HG02642 (cell line): ENCODE measurements around the gene LRRN3.
A peak's percentile ranks its signal among the peaks of the same experiment; 100 is the strongest.

Experiments used
- ATAC-seq: cut with Tn5 transposase; IDR thresholded peaks from one replicate; pipeline ENCODE4 v1.9.1; 2021; ENCODE audit warnings: mild to moderate bottlenecking; ENCODE audit not compliant: unreplicated experiment, poor library complexity

LRRN3 gene

GRCh38 chr7:111076205-111076604 is 14.7 kb upstream of the LRRN3 start:
- no peak for ATAC-seq

DNA sequence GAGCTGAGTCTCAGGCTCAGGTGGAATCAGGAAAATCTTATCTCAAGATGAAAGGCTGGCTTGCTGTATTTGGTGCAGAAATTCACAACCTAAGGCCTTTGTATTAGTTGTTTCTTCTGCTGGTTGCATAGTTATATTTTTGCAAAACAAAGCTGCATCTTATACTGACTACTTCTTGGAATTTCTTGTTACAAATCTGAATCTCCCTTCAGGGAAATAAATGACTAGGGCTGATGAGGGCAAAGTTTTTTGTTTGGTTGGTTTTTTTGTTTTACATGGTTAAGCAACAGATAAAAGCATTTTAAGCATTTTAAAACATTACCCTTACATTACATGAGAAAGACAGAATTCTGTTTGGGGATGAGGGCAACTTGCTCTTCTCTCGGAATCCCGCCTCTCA is 13.9 kb upstream of the LRRN3 start:
- no peak for ATAC-seq

- ATAC-seq = no peak
Observed at GRCh38 chr7:111080495-111081105, 10.3 kb upstream of the LRRN3 start.

DNA sequence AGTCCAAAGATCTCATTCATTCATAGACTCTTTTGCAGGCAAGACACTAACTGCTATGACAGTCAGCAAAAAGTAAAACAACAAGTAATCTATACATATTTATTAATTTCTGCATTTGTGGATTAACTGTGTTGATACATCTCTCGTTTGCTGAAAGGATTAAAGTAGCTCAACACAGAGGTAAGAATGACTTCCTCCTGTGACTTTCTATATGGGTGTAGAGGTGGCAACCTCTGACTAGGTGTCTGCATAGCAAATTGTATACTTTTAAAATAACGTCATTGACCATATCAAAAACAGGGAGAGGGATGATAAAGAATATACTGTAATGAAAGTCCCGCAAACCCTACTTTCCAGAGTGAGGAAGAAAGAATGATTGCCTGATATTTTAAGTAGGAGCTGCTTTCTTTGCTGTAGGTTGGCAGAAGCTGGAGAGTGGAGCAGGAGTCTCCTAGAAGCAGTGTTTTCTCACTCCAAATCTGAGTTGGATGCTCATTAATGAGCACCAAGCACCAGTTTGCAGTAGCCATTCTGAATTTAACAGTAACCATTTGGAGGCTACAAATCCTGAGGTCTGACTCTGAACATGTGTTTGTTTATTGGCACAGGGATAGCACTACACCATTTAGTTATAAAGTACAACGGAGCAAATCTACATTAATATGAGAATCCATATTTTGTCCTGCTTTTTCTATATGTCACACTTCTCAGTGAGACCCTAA is 9.2 kb upstream of the LRRN3 start:
- no peak for ATAC-seq

- ATAC-seq = no peak
Observed at GRCh38 chr7:111082351-111082750, 8.6 kb upstream of the LRRN3 start.

GRCh38 chr7:111083413-111083812 is 7.5 kb upstream of the LRRN3 start:
- ATAC-seq = peak; percentile 99

GRCh38 chr7:111085356-111085755 is 5.6 kb upstream of the LRRN3 start:
- ATAC-seq = no peak

DNA sequence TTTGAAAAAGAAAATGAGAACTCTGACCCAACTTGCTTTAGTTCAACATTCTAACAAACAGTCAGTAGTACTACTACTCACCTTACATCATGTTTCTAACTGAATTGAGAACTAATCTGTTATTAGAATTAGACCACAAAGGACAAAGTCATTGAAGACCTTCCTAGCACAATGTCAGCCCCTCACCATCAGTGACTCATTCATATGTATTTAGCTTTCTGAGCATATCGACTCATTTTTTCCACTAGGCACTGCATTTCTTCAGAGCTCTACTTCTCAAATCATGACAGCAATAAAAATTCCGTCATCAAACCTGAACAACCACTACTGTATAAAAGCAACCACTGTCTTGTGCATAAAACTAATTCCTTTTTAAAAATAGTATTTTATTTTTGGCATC is 4.4 kb upstream of the LRRN3 start:
- no peak for ATAC-seq

- no peak for ATAC-seq
Observed at GRCh38 chr7:111088328-111088727, 2.6 kb upstream of the LRRN3 start.

GRCh38 chr7:111089822-111090426 is 1.0 kb upstream of the LRRN3 start:
- no peak for ATAC-seq

DNA sequence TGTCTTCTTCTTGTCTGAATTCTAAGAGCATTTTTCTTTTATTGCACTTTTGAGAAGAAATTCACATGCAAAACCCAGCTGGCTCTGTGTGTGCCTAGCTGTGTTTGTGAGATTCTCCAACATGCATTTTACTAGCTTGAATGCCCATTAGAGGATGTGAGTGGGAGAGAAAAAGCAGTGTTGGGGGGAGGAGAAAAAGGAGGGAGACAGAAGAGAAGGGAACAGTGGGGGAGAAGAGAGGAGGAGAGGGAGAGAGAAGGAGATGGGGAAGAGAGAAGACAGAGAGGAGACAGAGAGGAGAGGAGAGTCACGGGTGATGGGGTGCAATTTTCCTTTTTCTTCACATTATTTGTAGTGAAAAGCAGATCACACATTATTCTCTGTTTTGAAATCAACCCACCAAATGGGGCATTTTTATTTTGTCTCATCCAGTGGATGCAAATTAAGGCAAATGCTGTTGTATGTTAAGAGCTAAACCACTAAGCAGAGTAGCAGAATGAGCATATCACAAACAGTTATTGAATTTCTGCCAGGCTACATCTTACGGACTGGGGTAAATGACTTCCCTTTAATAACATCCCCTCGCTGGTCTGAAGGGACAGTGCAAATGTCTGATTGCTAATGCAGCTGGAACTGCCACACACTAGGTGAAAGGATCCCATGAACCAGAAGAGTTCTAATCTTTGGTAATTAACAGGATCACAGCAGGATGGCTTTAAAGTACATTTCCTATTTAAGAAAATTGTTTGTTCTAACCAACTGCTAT is 849 bp downstream of the LRRN3 start:
- ATAC-seq = no peak

DNA sequence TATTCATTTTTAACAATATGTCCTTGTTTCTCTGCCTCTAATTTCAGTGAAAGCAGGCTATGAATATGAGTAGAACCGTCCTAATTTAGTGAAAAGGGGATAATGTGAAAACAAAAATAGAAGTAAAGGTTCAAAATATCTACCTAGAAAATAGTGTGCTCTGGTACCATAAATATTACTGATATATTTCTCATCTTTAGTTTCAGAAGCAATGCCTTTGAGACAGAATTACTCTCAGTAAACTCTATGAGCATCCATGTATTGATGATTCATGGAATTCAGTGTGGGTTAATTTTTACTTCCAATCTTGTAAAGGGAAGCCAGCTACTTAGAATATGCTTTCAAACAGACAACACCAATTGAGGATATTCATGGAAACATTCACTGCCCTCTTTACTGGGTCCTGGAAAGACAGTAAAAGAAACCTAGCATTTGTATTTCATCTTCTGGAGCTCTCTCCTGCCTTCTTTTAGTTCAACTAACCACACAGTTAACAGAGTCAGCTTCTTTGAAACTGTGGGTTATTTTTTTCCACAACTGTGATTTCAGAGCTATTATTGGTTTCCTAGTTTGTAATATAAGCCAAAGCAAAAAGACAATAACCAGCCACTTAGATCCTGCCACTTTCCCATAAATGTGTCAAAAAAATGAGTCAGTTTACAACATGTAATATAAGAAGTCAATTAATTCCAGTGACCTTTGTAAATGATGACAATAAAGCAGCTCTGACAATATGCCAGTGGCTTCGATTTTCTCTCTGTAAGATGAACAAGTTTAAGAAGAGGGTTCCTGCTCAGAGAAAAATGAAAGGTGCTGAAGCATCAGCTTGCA is 1.7 kb downstream of the LRRN3 start:
- ATAC-seq = peak; percentile 65

- ATAC-seq = no peak
Observed at GRCh38 chr7:111093496-111093895, 2.6 kb downstream of the LRRN3 start.

GRCh38 chr7:111094419-111094818 is 3.5 kb downstream of the LRRN3 start:
- no peak for ATAC-seq

DNA sequence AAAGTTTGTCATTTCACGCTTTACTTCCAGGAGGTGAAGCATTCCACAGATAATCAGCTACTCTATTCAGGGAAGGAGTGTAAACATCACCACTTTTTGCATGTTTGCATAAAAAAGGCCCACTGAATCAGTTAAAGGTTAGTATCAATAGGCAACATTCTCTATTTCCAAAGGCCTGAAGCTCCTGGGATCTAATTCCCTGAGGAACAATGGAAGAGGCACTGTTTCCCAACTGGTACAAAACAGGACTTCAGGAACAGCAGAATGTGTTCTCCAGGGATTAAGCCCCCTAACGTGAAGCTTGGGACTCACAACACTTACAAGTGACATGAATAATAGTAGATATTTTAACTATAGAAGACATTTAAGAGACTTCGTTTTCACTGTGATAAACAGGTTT is 6.1 kb downstream of the LRRN3 start:
- ATAC-seq = no peak

DNA sequence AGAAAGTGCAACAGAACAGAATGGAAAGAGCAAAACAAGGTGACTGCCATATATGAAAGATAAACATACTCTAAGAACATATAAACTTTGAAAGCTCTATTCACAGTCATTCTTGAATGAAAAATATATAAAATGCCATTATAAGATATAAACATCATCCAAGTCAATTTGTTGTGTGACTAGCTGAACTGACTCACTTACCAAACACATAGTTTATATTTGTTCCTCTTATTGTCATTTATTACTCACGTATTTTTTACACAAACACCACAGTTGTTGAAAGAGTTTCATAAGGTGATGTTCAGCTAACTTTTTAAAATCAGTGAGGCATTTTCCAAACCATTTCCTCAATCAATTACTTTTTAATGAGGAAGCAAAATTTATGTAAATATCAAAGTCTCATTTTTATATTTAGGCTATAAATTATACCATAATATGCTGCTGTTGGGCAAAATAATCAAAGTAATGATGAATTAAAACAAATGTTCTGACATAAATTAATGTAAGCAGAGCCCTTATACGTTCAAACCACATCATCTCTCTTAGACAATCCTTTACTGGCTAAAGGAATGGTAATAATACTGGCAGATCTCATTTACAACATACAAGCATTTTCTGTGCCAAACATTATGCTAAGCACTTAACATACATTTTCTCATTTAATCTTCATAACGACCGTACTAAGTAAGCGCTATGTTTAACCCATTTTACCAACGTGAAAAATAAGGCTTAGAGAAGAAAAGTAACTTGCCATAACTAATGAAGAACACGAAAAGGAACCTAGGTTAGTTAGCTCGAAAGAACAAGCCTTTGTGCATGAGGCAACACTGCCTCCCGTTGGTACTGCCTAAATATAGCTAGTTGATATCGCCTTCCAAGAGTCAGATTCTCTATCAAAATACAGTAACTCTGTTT is 7.3 kb downstream of the LRRN3 start:
- peak; percentile 85 for ATAC-seq

DNA sequence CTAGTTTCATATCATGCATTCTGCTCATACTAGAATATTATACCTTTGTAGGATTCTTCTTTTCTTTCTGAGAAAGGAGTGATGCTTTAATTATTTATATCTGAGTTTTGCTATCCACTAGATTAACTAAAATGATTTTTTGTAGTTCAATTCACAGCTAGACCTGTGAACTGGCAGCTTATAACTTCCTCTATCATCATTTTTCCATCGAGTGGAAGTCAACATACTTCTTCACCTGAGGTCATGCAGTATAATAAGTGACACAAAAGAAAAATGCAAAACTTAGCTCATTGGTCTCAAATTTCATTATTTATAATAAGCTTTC is 8.0 kb downstream of the LRRN3 start:
- no peak for ATAC-seq

DNA sequence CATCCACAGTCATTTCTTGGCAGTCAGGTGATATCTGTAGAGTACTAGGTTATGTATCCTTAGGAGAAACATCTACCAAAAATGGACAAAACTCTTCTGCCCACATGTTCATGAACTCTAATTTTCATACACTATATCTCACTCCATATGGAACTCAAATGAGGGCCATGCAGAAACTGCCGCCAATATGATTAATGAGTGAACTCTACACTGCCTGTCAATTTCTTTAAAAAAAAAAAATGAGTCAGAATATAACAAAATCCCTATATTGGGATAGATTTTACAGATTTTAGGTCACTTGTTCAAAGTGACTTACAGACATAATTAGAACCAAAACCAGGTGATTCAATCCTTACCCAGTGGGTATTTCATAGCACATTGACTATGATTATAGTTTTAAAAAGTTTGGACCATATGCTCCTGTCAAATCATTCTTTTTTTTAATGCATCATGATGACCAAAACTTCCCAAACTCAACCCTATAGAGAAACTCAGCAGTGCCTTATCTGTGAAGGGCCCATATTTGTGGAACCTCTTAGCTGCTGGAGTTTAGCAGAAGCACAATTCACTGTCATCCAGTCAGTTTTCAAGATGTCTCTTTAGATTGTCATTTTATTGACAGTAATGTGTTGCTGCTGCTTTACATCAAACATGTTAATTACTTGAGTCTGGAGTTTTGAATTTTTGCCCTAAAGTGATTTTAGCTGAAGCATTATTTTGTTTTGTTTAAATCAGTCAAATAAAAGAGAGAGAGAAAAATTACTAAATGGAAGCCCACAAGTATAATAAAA is 11.1 kb downstream of the LRRN3 start:
- ATAC-seq = no peak

DNA sequence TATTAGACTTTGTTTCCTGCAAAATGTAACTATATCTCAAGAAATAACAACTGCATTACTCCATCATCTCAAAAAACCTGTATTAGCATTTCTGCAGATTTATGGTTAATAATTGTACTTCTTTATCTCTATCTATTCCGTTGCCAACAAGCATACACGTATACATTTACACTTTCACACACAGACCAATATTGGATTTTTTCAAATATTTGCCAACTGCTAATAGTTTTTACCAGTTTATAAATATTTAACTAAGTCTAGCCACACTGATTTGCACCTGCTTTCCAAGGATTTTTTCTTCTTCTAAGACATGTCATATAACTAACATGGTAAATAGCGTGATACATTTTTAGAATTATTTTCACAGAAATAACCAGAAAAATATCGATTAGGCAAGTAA is 12.2 kb downstream of the LRRN3 start:
- ATAC-seq = no peak
